Testis (tissue), 3 donors: Measurements from ENCODE around the gene KCNAB1. TPM values are rescaled to one million over a fixed set of nuclear protein-coding genes. Genes with fewer than 3 reads are reported as not detected.

Source experiments
- DNase-seq: peaks from one replicate; pipeline ENCODE4 v3.0.0-alpha.2; 2019
- H3K27ac ChIP-seq, 2 donors: fragments of 200-600 bp; sonication (generic); one replicate each; pipeline ENCODE4 v1.5.1; 2019
- H3K27me3 ChIP-seq: fragments of 200-600 bp; sonication (generic); one replicate; pipeline ENCODE4 v1.5.1; 2019
- H3K36me3 ChIP-seq: fragments of 200-600 bp; sonication (generic); one replicate; pipeline ENCODE4 v1.5.1; 2017; ENCODE audit warnings: low read depth; ENCODE audit errors: missing control alignments
- H3K4me1 ChIP-seq: fragments of 200-600 bp; sonication (generic); one replicate; pipeline ENCODE4 v1.5.1; 2019
- H3K4me3 ChIP-seq, 2 donors: fragments of 200-600 bp; sonication (generic); one replicate each; pipeline ENCODE4 v1.5.1; 2017 to 2019
- H3K9me3 ChIP-seq: fragments of 200-600 bp; sonication (generic); one replicate; pipeline ENCODE4 v1.5.1; 2017
- POLR2A ChIP-seq: fragments of 450-650 bp; IDR thresholded peaks from one replicate; pipeline ENCODE4 v1.6.1; 2017; ENCODE audit warnings: antibody characterized with exemption, mild to moderate bottlenecking, moderate library complexity
- WGBS, 2 donors: methylation state at CpG; one replicate each; pipeline ENCODE4 v1.1.5; 2018; 5-methylcytosine and 5-hydroxymethylcytosine counted together
- intact Hi-C: fragments of 100-400 bp; cut with DNase I; formaldehyde crosslinking; loops from one replicate; pipeline ENCODE4 v1.15.1; 2023; ENCODE audit warnings: low total_unique reads
- polyA plus RNA-seq: library from polyadenylated mRNA; stranded (reverse); fragments of 350-450 nt; fragmentation: Illumina TruSeq; extraction: RNeasy Lipid Tissue Mini Kit (QIAGEN cat#74804); gene quantifications from one replicate; pipeline ENCODE4 v1.2.3, GENCODE V29; 2014; ENCODE audit warnings: low read depth, low replicate concordance; ENCODE audit not compliant: insufficient read depth
- total RNA-seq, 2 donors: library from RNA; depleted of rRNA; stranded (reverse); fragments of >200 nt; gene quantifications; one replicate each; pipeline ENCODE4 v1.2.3, GENCODE V29; 2016
- TF ChIP-seq, protein P1 (sequence below), 3 experiments: fragments of 450-650 bp in 2 of 3; fragments of 200-600 bp in 1 of 3; sonication (generic) in 1 of 3; IDR thresholded peaks; one replicate each; pipeline ENCODE4 v1.5.1; 2016 to 2019; ENCODE audit warnings: antibody characterized with exemption in 3 of 3, mild to moderate bottlenecking in 2 of 3, moderate library complexity in 1 of 3

The KCNAB1 gene
- total and polyA plus RNA-seq, 3 donors from 2014 or later: 3.8 to 8.9 (median 5.7) TPM

DNA sequence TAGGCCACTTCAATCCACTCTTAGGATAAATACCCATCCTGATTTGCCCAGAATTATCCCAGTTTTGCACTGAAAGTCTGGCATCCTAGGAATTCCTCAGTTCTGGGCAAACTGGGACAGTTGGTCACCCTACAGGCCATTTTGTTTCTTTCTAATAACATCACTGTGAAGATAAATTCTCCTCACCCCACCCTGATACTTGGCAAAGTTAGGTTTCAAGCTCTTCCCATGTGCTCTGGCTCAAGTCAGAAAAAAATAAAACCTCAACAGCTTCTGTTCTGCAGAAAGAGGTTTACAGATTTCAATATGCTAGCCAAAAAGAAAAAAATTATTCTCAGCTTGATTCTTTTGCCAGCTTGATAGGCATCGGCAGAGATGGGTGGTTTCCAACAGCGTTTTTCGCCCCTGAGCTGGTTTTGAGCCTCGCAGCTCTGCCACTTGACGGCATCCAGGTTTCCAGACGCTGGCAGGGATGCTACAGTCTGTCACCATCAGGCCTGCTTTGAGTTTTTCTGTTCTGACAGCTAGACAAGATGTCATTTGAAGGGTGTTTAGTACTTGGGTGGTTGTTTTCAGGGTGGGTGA, 263.2 kb downstream of the KCNAB1 start:
- no peak for DNase-seq
- no peaks in the 10 kb centered on the region for H3K4me1 ChIP-seq
- WGBS, 2 donors: 76 to 86% methylated on average over 6 of the region's 6 CpGs
- H3K27me3 ChIP-seq: no peaks in the 10 kb centered on the region
- H3K9me3 ChIP-seq: no peaks in the 10 kb centered on the region
- no peak overlapping the region for H3K27ac ChIP-seq
- intact Hi-C loops: no loop called here
- no peaks in the 10 kb centered on the region for H3K36me3 ChIP-seq
- no peak overlapping the region for H3K4me3 ChIP-seq
- TF ChIP-seq, protein P1, sequence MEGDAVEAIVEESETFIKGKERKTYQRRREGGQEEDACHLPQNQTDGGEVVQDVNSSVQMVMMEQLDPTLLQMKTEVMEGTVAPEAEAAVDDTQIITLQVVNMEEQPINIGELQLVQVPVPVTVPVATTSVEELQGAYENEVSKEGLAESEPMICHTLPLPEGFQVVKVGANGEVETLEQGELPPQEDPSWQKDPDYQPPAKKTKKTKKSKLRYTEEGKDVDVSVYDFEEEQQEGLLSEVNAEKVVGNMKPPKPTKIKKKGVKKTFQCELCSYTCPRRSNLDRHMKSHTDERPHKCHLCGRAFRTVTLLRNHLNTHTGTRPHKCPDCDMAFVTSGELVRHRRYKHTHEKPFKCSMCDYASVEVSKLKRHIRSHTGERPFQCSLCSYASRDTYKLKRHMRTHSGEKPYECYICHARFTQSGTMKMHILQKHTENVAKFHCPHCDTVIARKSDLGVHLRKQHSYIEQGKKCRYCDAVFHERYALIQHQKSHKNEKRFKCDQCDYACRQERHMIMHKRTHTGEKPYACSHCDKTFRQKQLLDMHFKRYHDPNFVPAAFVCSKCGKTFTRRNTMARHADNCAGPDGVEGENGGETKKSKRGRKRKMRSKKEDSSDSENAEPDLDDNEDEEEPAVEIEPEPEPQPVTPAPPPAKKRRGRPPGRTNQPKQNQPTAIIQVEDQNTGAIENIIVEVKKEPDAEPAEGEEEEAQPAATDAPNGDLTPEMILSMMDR (IDR thresholded peaks at IDR 0.05): no peak
- TF ChIP-seq POLR2A: no peak

- Histone ChIP-seq H3K4me1 (no peaks in the 10 kb centered on the region), H3K36me3 (no peaks in the 10 kb centered on the region), H3K27ac (no peak overlapping the region), H3K9me3 (no peaks in the 10 kb centered on the region), H3K4me3 (no peak overlapping the region), H3K27me3 (no peaks in the 10 kb centered on the region)
- no peak for DNase-seq
- intact Hi-C loops: no loop called here
- TF ChIP-seq, protein P1 (IDR thresholded peaks at IDR 0.05): no peak
- no peak for TF ChIP-seq POLR2A
- 62 to 66% methylated on average over 6 of the region's 6 CpGs for WGBS, 2 donors
Observed at GRCh38 chr3:156388497-156389448, 268.4 kb downstream of the KCNAB1 start.

DNA sequence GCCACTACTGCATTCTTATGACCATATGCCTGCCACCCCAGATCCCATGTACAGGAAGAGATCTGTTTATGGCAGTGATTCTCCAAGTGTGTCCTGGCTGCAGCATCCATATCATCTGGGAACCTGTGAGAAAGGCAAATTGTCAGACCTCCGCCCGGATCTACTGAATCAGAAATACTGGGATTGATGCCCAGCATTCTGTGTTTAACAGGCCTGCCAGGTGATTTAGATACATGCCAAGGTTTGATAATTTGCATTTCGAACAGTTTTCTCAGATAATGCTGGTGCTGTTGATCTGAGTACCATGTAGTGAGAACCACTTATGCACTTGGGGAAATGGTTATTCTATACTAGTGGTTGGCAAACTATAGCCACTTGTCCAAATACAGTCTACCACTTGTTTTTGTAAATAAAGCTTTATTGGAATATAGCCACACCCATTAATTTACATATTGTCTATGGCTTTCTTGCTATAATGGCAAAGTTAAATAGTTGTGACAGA, 269.1 kb downstream of the KCNAB1 start:
- H3K9me3 ChIP-seq: no peaks in the 10 kb centered on the region
- no peaks in the 10 kb centered on the region for H3K36me3 ChIP-seq
- intact Hi-C loops: no loop called here
- no peak for TF ChIP-seq POLR2A
- TF ChIP-seq, protein P1 (IDR thresholded peaks at IDR 0.05): no peak
- no peak overlapping the region for H3K27ac ChIP-seq
- no peaks in the 10 kb centered on the region for H3K4me1 ChIP-seq
- WGBS, 2 donors: 82 to 91% methylated on average over 3 of the region's 3 CpGs
- H3K4me3 ChIP-seq: no peak overlapping the region
- H3K27me3 ChIP-seq: no peaks in the 10 kb centered on the region
- DNase-seq: no peak

DNA sequence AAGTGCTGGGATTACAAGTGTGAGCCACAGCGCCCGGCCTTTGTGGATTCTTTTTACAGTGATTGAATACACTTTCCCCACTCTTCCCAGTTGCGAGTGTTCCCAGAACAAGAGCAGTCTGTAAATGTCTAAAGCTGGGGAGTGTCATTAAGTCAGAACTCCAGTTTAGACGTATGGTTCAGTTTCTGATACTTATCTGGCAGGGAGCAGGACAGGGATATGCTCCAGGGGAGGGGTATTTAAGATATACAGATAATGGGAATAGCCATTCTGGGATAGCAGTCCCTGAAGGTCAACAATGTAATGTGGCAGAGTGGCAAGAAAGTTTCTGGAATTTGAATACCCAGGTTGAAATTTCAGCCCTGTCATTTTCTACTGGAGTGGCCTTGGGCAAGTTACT, 270.5 kb downstream of the KCNAB1 start:
- Histone ChIP-seq H3K27ac (no peak overlapping the region), H3K4me3 (no peak overlapping the region), H3K36me3 (no peaks in the 10 kb centered on the region), H3K27me3 (no peaks in the 10 kb centered on the region), H3K4me1 (no peaks in the 10 kb centered on the region), H3K9me3 (no peaks in the 10 kb centered on the region)
- 84 to 90% methylated on average over 4 of the region's 4 CpGs for WGBS, 2 donors
- DNase-seq: no peak
- TF ChIP-seq, protein P1 (IDR thresholded peaks at IDR 0.05): no peak
- no peak for TF ChIP-seq POLR2A
- intact Hi-C loops: no loop called here
